HepG2 (cell line): ENCODE data around the gene HIVEP2. TPM values are rescaled to one million over a fixed set of nuclear protein-coding genes. Genes with fewer than 3 reads are reported as not detected.

Experiments used
- ATAC-seq: fragments of 200-7000 bp; cut with Tn5 transposase; 3 replicates; pipeline ENCODE4 v1.9.1; 2020; ENCODE audit warnings: mild to moderate bottlenecking, moderate library complexity
- BruUV-seq: library from RNA; stranded (reverse); fragments of 400-500 nt; replicated peaks from 2 replicates; lab custom pipeline; 2021; lab: Mats Ljungman, UMichigan
- CTCF ChIA-PET: fragments of 300-600 bp; formaldehyde crosslinking; extraction: SDS; loops from one replicate; lab custom pipeline; 2021; ENCODE audit warnings: low total read pairs, inconsistent platforms, low intra/inter-chr PET ratio; lab: Yijun Ruan, JAX
- POLR2A ChIA-PET: fragments of 350-600 bp; sonication (Branson Sonifier 250); formaldehyde crosslinking; loops from one replicate; lab custom pipeline; 2020; ENCODE audit warnings: antibody characterized with exemption, inconsistent platforms; lab: Yijun Ruan, JAX
- DNase-seq: peaks from one replicate; pipeline ENCODE4 v3.0.0-alpha.2; 2015; ENCODE audit warnings: low spot score
- FAIRE-seq: peaks from 3 replicates; lab custom pipeline; 2011; peaks lifted over from hg19 to GRCh38; lab: Jason Lieb, UNC
- H2AFZ ChIP-seq: one replicate; pipeline ENCODE4 v1.6.1; 2011; ENCODE audit warnings: low read length, inconsistent platforms
- H3K27ac ChIP-seq: fragments of 300-600 bp; 3 replicates; pipeline ENCODE4 v1.8.0; 2011; ENCODE audit warnings: mixed run types, mild to moderate bottlenecking, mixed read lengths, low read length, inconsistent platforms; ENCODE audit not compliant: insufficient read depth; ENCODE audit errors: extremely low read length
- H3K27me3 ChIP-seq, 2 experiments: fragments of 200-600 bp in 1 of 2; 2 replicates in 1 of 2; 3 replicates in 1 of 2; pipeline versions ENCODE4 v1.6.0 to v1.8.0; 2011; ENCODE audit warnings: low read length in 2 of 2, mild to moderate bottlenecking in 2 of 2, moderate library complexity in 2 of 2, inconsistent platforms in 1 of 2; ENCODE audit not compliant: insufficient read depth in 2 of 2, control insufficient read depth in 1 of 2
- H3K36me3 ChIP-seq, 2 experiments: fragments of 200-600 bp in 1 of 2; replicated peaks in 1 of 2; 2 replicates in 1 of 2; 3 replicates in 1 of 2; pipeline versions ENCODE4 v1.5.1 to v1.8.0; 2011; ENCODE audit warnings: low read length in 2 of 2, inconsistent platforms in 1 of 2; ENCODE audit not compliant: insufficient read depth in 2 of 2, control insufficient read depth in 1 of 2
- H3K4me1 ChIP-seq: 2 replicates; pipeline ENCODE4 v1.5.1; 2012; ENCODE audit warnings: low read length, inconsistent platforms; ENCODE audit not compliant: insufficient read depth
- H3K4me2 ChIP-seq: 2 replicates; pipeline ENCODE4 v1.6.0; 2011; ENCODE audit warnings: low read depth, low read length, inconsistent platforms
- H3K4me3 ChIP-seq, 3 experiments: fragments of 200-600 bp in 1 of 3; sonication (generic), shearing (Covaris generic) in 1 of 3; replicated peaks in 1 of 3; 2 replicates each; pipeline ENCODE4 v1.5.1; 2011 to 2016; ENCODE audit warnings: low read length in 3 of 3, inconsistent platforms in 2 of 3, low read depth in 2 of 3, mild to moderate bottlenecking in 2 of 3, control low read depth in 1 of 3, mixed read lengths in 1 of 3; ENCODE audit not compliant: insufficient read depth in 1 of 3
- H3K79me2 ChIP-seq: one replicate; pipeline ENCODE4 v1.6.1; 2011; ENCODE audit warnings: low read length, inconsistent platforms; ENCODE audit not compliant: insufficient read depth
- H3K9ac ChIP-seq: 2 replicates; pipeline ENCODE4 v1.6.0; 2011; ENCODE audit warnings: mild to moderate bottlenecking, low read depth, low read length, inconsistent platforms; ENCODE audit not compliant: insufficient read depth
- H3K9me3 ChIP-seq: 2 replicates; pipeline ENCODE4 v1.5.1; 2012; ENCODE audit warnings: mild to moderate bottlenecking, low read length
- H4K20me1 ChIP-seq: 2 replicates; pipeline ENCODE4 v1.6.0; 2011; ENCODE audit warnings: inconsistent platforms, mild to moderate bottlenecking, low read length, moderate library complexity; ENCODE audit not compliant: insufficient read depth
- MTF1 ChIP-seq: sonication (generic); formaldehyde crosslinking; IDR thresholded peaks from 2 replicates; pipeline ENCODE4 v1.5.0; 2020; ENCODE audit warnings: missing genetic modification reagents
- SIN3A ChIP-seq: IDR thresholded peaks from 2 replicates; pipeline ENCODE4 v1.6.1; 2011; ENCODE audit warnings: low read depth, mild to moderate bottlenecking, control low read depth, low read length, borderline replicate concordance
- TAF1 ChIP-seq: sonication (generic); formaldehyde crosslinking; IDR thresholded peaks from 2 replicates; pipeline ENCODE4 v1.4.0; 2020; ENCODE audit warnings: missing genetic modification reagents
- ZNF101 ChIP-seq: sonication (generic); formaldehyde crosslinking; IDR thresholded peaks from 2 replicates; pipeline ENCODE4 v1.4.0; 2020; ENCODE audit warnings: mild to moderate bottlenecking, low read depth, missing genetic modification reagents, borderline replicate concordance
- ZNF333 ChIP-seq: sonication (generic); formaldehyde crosslinking; IDR thresholded peaks from 2 replicates; pipeline ENCODE4 v1.4.0; 2020; ENCODE audit warnings: mild to moderate bottlenecking, missing genetic modification reagents, borderline replicate concordance
- ZNF619 ChIP-seq: sonication (generic); formaldehyde crosslinking; IDR thresholded peaks from 2 replicates; pipeline ENCODE4 v1.4.0; 2020; ENCODE audit warnings: mild to moderate bottlenecking, missing genetic modification reagents
- ZNF775 ChIP-seq: sonication (generic); formaldehyde crosslinking; IDR thresholded peaks from 2 replicates; pipeline ENCODE4 v1.4.0; 2020; ENCODE audit warnings: missing genetic modification reagents, mild to moderate bottlenecking, moderate library complexity, borderline replicate concordance
- WGBS: methylation state at CpG from one replicate; pipeline ENCODE4 v1.1.6; 2017; ENCODE audit warnings: low lambda C conversion rate; 5-methylcytosine and 5-hydroxymethylcytosine counted together
- in situ Hi-C: cut with HindIII; loops from 2 replicates; pipeline ENCODE4 v1.10.0; 2017; ENCODE audit warnings: low pct_unique_long_range_greater_than_20kb; ENCODE audit not compliant: extremely low pct_ligation_motif_present
- intact Hi-C: fragments of 100-400 bp; cut with micrococcal nuclease; formaldehyde crosslinking; loops from one replicate; pipeline ENCODE4 v1.10.0; 2022; ENCODE audit not compliant: unreplicated experiment
- polyA plus RNA-seq, 8 experiments: library from polyadenylated mRNA; depleted of rRNA in 3 of 8; stranded (reverse) in 7 of 8; unstranded in 1 of 8; fragments of >200 nt; fragmentation: Illumina TruSeq in 4 of 8; extraction: Trizol in 4 of 8; gene quantifications; 2 replicates each; pipeline versions ENCODE4 v1.2.1 to v1.2.3, GENCODE V29; 2011 to 2016; ENCODE audit warnings: low read depth in 4 of 8, missing spikeins in 1 of 8, mixed read lengths in 1 of 8; ENCODE audit not compliant: insufficient read depth in 1 of 8
- total RNA-seq, 5 experiments: library from RNA; depleted of rRNA; stranded (reverse); fragments of >200 nt; fragmentation: Illumina TruSeq; extraction: Trizol; gene quantifications; 2 replicates each; pipeline ENCODE4 v1.2.3, GENCODE V29; 2016; ENCODE audit warnings: low read depth in 1 of 5
- TF ChIP-seq, protein P1 (sequence below): sonication (generic); formaldehyde crosslinking; IDR thresholded peaks from 2 replicates; pipeline ENCODE4 v1.4.0; 2020; ENCODE audit warnings: missing genetic modification reagents
- TF ChIP-seq, protein P2 (sequence below): sonication (generic); formaldehyde crosslinking; IDR thresholded peaks from 2 replicates; pipeline ENCODE4 v1.4.0; 2020; ENCODE audit warnings: missing genetic modification reagents

The HIVEP2 gene
- total and polyA plus RNA-seq, 2 of the 13 experiments (the other 11 are each of a cell fraction or from before 2014, with no cell fraction given), result 3.4 to 12.9 TPM

DNA sequence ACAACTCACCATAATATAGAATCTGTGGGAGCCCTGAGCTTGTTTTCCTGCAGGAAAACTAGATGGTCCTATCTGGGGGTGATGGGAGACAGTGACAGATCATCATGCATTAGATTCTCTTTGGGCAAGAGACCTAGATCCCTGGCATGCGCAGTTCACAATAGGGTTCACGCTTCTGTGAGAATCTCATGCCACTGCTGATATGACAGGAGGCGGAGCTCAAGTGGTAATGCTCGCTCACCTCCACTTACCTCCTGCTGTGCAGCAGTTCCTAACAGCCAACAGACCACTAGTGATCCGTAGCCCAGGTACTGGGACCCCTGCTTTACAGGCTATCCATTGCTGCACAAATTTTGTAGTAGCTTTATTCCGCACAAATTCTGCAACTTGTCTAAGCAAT, 84.5 kb downstream of the HIVEP2 start (continued):
- TF ChIP-seq, protein P1, sequence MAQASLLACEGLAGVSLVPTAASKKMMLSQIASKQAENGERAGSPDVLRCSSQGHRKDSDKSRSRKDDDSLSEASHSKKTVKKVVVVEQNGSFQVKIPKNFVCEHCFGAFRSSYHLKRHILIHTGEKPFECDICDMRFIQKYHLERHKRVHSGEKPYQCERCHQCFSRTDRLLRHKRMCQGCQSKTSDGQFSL (CRISPR knock-in tag), result no peak
- TF ChIP-seq MTF1 (no peak), ZNF333 (no peak), ZNF619 (CRISPR knock-in tag) (no peak), ZNF101 (CRISPR knock-in tag) (no peak)

DNA sequence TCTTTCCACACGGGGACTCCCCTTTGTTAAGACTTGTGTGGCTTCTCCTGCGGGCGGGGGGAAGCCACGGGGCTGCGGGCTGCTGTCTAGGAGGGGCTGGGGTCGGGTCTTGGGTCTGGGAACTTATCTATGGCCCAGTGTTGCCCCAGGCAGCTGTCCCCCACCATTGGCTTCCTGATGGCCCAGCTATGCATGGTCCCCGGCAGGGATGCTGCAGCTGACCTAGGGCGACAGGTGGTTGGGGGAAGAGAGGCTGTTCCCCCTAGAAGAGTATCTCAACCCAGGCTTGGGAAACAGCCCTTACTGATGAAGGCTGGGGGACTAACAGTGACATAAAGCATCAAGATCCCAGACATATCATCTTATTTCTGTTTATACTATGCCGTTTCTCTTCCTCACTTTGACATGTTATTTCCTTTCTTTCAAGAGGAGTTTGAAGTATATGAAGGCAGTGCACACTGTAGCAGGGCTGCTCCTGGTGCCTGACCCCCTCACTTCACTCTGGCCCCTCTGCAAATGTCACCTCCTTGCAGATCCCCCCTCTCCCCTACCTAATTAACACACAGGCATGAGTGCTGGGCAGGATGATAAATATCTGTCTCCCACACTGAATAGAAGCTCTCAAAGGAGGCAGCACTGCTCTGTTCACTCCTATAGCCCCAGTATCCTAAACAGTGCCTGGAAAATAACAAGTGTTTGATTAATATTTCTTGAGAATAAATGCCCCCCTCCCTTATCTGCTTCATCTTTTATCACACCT, 87.0 kb downstream of the HIVEP2 start:
- H3K4me2 ChIP-seq, result no peak overlapping the region
- no peaks in the 10 kb centered on the region for H3K36me3 ChIP-seq
- no peaks in the 10 kb centered on the region for H3K9me3 ChIP-seq
- no peak overlapping the region for H3K9ac ChIP-seq
- no peaks in the 10 kb centered on the region for H3K79me2 ChIP-seq
- no peaks in the 10 kb centered on the region for H3K4me1 ChIP-seq
- no TSS peak for BruUV-seq
- intact Hi-C loops (no loop called here), in situ Hi-C loops (no loop called here)
- no peak overlapping the region for H2AFZ ChIP-seq
- TF ChIP-seq TAF1 (CRISPR knock-in tag) (no peak), SIN3A (no peak), ZNF775 (no peak)
- TF ChIP-seq, protein P2, sequence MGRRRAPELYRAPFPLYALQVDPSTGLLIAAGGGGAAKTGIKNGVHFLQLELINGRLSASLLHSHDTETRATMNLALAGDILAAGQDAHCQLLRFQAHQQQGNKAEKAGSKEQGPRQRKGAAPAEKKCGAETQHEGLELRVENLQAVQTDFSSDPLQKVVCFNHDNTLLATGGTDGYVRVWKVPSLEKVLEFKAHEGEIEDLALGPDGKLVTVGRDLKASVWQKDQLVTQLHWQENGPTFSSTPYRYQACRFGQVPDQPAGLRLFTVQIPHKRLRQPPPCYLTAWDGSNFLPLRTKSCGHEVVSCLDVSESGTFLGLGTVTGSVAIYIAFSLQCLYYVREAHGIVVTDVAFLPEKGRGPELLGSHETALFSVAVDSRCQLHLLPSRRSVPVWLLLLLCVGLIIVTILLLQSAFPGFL (CRISPR knock-in tag), result no peak
- 0 out of 2 replicates have a peak, but pooled peaks cover 4% of the 10 kb centered on the region for H4K20me1 ChIP-seq
- ATAC-seq (no peak), DNase-seq (no peak), FAIRE-seq (no peak)
- ChIA-PET POLR2A (no interaction called here), CTCF (no interaction called here)
- H3K27me3 ChIP-seq, result no peaks in the 10 kb centered on the region
- 90% methylated on average over 9 of the region's 9 CpGs for WGBS
- no peak overlapping the region for H3K27ac ChIP-seq
- no peak overlapping the region for H3K4me3 ChIP-seq
